Hematopoietic multipotent progenitor cell treated with erythropoietin and hydrocortisone succinate and interleukin-3 and kit ligand, for 15 days (in vitro differentiated cells): ENCODE measurements around the gene TK1.

Source experiments
- DNase-seq: peaks from one replicate; pipeline ENCODE4 v3.0.0-alpha.2; 2015; ENCODE audit warnings: low spot score

Gene TK1

DNA sequence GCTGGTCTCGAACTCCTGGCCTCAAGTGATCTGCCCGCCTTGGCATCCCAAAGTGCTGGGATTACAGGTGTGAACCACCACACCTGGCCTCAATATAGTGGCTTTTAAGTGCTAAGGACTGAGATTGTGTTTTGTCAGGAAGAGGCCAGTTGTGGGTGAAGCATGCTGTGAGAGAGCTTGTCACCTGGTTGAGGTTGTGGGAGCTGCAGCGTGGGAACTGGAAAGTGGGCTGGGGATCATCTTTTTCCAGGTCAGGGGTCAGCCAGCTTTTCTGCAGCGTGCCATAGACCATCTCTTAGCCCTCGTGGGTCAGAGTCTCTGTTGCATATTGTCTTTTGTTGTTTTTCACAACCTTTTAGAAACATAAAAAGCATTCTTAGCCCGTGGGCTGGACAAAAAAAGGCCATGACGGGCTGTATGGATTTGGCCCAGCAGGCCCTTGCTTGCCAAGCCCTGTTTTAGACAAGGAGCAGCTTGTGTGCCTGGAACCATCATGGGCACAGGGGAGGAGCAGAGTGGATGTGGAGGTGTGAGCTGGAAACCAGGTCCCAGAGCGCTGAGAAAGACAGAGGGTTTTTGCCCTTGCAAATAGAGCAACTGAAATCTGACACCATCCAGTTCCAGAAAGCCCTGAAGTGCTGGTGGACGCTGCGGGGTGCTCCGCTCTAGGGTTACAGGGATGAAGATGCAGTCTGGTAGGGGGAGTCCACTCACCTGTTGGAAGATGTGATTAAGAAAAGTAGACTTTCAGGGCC is 32.7 kb upstream of the TK1 start:
- DNase-seq = no peak

- peak; percentile 11 for DNase-seq
Observed at GRCh38 chr17:78214706-78215061, 27.8 kb upstream of the TK1 start.

- DNase-seq = peak; percentile 92
Observed at GRCh38 chr17:78214016-78214705, 27.3 kb upstream of the TK1 start, which contains the start of gene BIRC5. Gene BIRC5, plus strand, starts transcription at chr17:78214253. Its CDS starts 64 bp downstream, at chr17:78214317.

GRCh38 chr17:78211032-78211431 is 24.2 kb upstream of the TK1 start:
- DNase-seq = no peak

GRCh38 chr17:78210111-78210510 is 23.3 kb upstream of the TK1 start:
- no peak for DNase-seq

GRCh38 chr17:78208486-78208885 is 21.6 kb upstream of the TK1 start:
- DNase-seq = no peak

DNA sequence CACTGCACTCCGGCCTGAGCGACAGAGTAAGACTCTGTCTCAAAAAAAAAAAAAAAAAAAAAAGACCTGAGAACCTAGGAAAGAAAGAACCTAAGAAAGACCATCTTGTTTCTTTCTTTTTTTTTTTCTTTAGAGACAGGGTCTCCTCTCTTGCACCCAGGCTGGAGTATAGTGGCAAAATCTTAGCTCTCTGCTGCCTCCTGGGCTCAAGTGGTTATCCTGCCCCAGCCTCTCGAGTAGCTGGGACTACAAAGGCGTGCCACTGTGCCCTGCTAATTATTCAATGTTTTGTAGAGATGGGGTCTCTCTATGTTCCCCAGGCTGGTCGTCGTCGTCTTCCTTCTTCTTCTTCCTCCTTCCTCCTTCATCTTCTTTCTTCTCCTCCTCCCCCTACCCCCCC is 19.4 kb upstream of the TK1 start:
- no peak for DNase-seq

DNA sequence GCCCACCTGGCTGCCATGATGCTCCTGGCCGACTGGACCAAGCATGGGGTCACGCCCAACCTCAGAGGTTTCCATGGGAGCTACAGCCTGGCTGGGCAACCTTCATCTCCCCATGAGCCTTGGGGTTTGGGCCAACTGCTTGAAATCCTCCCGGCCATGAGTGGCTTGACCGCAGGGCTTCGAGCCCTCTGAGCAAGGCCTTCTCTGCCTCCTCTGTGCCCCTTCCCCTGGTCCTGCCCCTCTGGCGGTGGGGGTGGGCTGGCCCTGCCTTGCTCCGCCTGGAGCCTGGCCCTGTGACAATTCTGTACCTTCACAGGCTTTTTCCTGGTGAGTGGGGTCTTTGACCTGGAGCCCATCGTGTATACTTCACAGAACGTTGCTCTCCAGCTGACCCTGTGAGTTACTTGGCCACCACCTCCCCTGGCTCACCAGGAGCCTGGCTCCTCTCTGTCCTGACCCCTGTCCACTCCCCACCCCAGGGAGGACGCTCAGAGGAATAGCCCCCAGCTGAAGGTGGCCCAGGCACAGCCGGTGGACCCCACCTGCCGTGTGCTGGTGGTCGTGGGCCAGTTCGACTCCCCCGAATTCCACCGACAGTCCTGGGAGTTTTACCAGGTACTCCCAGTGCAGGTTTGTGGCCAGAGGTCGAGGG is 18.4 kb upstream of the TK1 start:
- DNase-seq = no peak

- DNase-seq = no peak
Observed at GRCh38 chr17:78204387-78205123, 17.7 kb upstream of the TK1 start.

- DNase-seq = no peak
Observed at GRCh38 chr17:78202666-78203065, 15.8 kb upstream of the TK1 start.

DNA sequence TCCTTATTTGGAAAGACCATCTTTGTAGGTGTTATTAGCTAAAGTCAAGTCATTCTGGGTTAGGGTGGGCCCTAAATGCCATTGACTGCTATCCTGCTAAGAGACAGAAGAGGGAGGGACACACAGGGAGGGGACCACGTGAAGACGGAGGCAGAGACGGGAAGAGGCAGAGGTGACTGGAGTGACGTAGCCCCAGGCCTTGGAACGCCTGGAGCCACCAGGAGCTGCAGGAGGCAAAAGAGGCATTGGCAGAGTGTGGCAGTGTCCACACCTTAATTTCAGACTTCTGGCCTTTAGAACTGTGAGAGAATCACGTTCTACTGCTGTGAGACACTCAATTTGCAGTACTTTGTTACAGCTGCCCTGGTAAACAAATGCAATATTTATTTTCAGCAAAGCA is 13.6 kb upstream of the TK1 start:
- DNase-seq = no peak

GRCh38 chr17:78197147-78197832 is 10.4 kb upstream of the TK1 start:
- no peak for DNase-seq

DNA sequence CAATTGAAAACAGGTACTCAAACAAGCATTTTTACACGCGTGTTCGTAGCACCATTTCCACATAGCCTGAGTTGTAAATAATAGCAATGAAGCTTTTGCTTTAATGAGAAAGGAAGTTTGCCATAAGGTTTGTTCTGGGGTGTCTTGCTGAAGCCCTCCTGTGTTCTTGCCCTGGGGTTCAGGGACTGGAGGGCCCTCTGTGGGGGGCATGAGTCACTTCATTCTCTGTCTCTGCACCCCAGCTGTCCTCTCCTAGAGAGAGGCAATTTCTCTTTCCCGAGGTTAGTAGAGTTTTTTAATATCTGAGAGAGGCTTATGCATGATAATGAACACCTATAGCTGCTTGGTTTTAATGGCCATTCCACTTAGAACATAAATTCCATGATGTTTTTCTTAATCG is 9.9 kb upstream of the TK1 start:
- no peak for DNase-seq

DNA sequence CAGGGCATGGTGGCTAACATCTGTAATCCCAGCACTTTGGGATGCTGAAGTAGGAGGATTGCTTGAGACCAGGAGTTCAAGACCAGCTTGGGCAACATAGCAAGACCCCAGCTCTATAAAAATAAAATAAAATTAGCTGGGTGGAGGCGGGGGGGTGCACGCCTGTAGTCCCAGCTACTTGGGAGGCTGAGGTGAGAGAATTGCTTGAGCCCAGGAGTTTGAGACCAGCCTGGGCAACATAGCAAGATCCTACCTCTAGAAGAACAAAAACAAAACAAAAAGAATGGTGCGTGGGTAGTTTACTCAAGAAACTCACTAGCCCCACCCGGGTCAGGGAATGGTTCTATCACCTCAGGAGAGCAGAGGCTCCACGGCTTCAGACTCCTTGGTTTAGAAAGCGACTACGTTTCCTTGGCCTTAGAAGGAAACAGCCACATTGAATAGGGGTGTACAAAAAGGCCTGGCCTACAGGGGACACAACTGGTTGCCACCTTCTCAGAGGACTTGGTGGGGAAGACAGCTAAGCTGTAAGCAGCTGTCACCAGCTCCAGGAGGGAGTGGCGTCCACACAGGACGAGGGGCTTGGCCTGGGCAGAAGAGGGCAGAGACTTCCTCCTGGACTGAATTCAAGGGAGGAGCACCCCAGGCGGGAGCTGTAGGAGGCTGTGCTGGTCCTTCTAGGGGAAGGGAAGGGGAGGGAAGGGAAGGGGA is 716 bp downstream of the TK1 start:
- peak; percentile 27 for DNase-seq

DNA sequence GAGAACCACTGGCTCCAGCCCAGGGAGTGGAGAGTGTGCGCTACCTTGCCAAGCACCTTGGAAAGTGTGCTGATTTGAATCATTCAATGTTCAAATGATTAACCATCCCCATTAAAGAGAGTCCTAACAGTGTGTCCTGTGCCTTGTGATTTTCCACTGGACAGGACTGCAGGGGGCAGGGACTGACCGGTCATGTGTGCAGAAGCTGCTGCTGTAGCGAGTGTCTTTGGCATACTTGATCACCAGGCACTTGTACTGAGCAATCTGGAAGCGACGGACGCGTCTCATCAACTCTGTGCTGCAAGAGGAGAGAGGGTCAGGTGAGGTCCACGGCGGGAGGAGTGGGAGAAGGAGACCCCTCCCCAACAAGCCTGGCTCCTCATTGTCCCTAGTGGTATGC is 2.0 kb downstream of the TK1 start:
- DNase-seq = no peak

- DNase-seq = no peak
Observed at GRCh38 chr17:78184351-78184750, 2.5 kb downstream of the TK1 start.

DNA sequence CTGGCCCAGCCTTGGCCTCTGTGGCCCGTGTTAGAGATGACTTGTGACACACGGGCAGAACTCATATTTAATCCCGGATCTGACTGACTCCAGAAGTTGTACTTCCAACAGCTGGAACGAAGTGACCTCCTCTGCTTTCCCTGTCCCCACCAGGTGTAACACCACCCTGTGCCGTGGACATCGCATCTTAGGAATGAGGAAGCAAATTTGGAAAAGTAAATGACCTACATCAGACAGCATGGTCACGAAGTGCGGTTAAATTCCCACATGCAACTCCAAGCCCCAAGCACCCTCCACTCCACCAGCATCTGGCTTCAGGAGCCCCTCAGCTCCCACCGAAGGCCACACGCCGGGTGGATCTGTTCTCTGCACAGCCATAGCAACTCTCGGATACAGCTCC is 2.9 kb downstream of the TK1 start:
- DNase-seq = no peak

DNA sequence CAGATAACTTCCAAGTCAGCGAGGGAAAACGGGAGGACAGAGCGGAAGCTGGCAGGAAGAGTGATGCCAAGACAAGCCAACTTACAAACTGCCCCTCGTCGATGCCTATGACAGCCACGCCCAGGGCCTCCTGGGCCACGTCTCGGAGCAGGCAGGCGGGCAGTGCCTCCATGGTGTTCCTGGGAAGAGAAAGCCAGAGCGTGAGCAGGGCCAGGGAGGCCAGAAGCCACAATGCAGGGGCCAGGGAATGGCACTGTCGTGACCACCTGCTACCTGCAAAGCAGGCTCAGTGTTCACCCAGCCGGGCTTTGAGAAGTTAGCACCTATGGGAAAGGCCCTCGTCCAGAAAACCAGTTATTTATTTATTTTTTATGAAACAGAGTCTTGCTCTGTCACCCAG is 4.3 kb downstream of the TK1 start:
- DNase-seq = no peak

DNA sequence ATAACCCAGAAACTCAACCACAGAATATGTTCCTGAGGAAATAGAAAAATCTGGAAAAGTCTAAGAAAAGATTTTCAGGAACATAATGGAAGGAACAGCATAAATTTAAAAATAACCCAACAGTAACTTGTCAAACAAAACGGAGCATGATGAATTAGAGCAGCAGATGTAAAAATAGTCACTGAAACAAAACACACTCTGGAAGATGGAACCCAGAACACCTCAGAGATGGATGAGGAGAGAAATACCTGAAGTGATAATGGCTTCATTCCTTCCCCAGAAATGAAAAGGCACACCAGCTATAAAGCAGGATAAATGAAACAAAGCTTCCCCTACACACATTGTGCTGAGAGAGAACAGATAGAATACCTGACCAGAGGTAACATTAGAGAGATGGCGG is 6.3 kb downstream of the TK1 start:
- no peak for DNase-seq

GRCh38 chr17:78180083-78180482 is 6.8 kb downstream of the TK1 start:
- DNase-seq = no peak

- no peak for DNase-seq
Observed at GRCh38 chr17:78179372-78179771, 7.5 kb downstream of the TK1 start.
